K562 (cell line): Measurements from ENCODE around the gene CNOT10. TPM values are rescaled to one million over a fixed set of nuclear protein-coding genes. Genes with fewer than 3 reads are reported as not detected.
A peak's percentile ranks its signal among the peaks of the same experiment; 100 is the strongest.

Source experiments
- SFPQ ChIP-seq: fragments of 200-400 bp; formaldehyde crosslinking; IDR thresholded peaks from 2 replicates; pipeline ENCODE4 v1.6.1; 2017; ENCODE audit warnings: mild to moderate bottlenecking, low read depth, low read length, moderate library complexity
- SMAD1 ChIP-seq: fragments of 150-350 bp; IDR thresholded peaks from 2 replicates; pipeline ENCODE4 v1.6.1; 2014; ENCODE audit warnings: low read length, low read depth; ENCODE audit not compliant: partially characterized antibody
- SOX6 ChIP-seq: fragments of 450-650 bp; IDR thresholded peaks from 2 replicates; pipeline ENCODE4 v1.6.1; 2014; ENCODE audit warnings: mild to moderate bottlenecking
- TARDBP ChIP-seq: fragments of 450-650 bp; IDR thresholded peaks from 2 replicates; pipeline ENCODE4 v1.6.1; 2016
- ZBTB7A ChIP-seq: IDR thresholded peaks from 2 replicates; pipeline ENCODE4 v1.6.1; 2011; ENCODE audit warnings: low read depth, mild to moderate bottlenecking, low read length, moderate library complexity, borderline replicate concordance; ENCODE audit not compliant: control insufficient read depth
- polyA plus RNA-seq, 8 experiments: library from polyadenylated mRNA; depleted of rRNA in 4 of 8; stranded (reverse) in 5 of 8; unstranded in 3 of 8; fragments of >200 nt; fragmentation: Nextera tagmentation in 2 of 8; fragmentation: Illumina TruSeq in 1 of 8; extraction: Ambion mirVana in 2 of 8; extraction: Trizol in 1 of 8; gene quantifications; 2 replicates each; pipeline versions ENCODE4 v1.2.1 to v1.2.3, GENCODE V29; 2011 to 2014; ENCODE audit warnings: inconsistent platforms in 1 of 8, missing spikeins in 1 of 8
- total RNA-seq, 7 experiments: library from RNA; depleted of rRNA in 6 of 7; stranded (reverse); fragments of >200 nt in 6 of 7; fragmentation: Illumina TruSeq in 2 of 7; extraction: Trizol in 2 of 7; gene quantifications; 2 replicates each; pipeline versions ENCODE4 v1.2.1 to v1.2.3, GENCODE V29; 2011 to 2021; ENCODE audit warnings: low replicate concordance in 1 of 7
- TF ChIP-seq, protein P1 (sequence below): sonication (generic); formaldehyde crosslinking; IDR thresholded peaks from 2 replicates; pipeline ENCODE4 v1.8.0; 2023; ENCODE audit warnings: mild to moderate bottlenecking, missing genetic modification reagents
- TF ChIP-seq, protein P2 (sequence below): fragments of 250-450 bp; sonication (Bioruptor Pico); IDR thresholded peaks from 2 replicates; pipeline ENCODE4 v1.8.0; 2022; ENCODE audit warnings: inconsistent platforms
- TF ChIP-seq, protein P3 (sequence below), 2 experiments: fragments of 450-650 bp; formaldehyde crosslinking in 1 of 2; IDR thresholded peaks; 2 replicates each; pipeline versions ENCODE4 v1.4.0 to v1.6.1; 2014 to 2020; ENCODE audit warnings: mild to moderate bottlenecking in 2 of 2, borderline replicate concordance in 1 of 2, low read depth in 1 of 2

CNOT10 gene
- total and polyA plus RNA-seq, 9 of the 15 experiments (the other 6 are each of a cell fraction or from before 2014, with no cell fraction given) = 35.7 to 114 (median 81.9) TPM

DNA sequence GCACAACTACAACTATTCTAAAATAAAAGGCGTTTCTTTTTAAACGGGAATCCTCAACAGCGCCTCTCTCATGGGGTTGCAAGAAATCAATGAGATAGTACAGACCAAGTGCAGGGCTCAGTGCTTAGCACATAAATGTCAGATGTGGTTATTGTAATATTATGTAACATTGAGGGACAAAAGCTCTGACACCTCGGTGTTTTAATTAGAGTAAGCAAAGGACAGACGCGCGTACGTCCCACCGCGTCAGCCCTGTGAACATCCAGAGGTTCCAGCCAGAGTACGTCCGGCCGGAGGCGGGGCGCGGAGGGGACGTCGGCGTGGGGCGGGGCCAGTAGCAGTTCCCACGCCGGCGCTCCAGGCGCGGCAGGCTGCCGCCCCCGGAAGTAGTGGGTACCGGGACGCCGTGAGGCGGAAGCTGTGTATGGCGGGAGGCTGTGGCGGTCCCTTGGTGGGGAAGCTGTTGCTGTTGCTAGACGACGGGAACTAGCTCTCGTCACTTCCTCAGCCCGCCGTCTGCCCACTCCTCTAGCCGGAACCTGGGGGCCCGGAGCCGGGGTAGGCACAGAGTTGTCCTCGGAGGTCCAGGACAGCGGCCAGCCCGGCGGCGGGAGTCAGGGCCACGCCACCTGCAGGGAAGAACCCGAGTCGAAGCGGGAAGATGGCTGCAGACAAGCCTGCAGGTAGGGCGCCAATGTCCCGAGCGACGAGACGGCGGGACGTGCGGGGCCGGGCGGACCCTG, at the start of gene CNOT10 (continued):
- TF ChIP-seq, protein P1, sequence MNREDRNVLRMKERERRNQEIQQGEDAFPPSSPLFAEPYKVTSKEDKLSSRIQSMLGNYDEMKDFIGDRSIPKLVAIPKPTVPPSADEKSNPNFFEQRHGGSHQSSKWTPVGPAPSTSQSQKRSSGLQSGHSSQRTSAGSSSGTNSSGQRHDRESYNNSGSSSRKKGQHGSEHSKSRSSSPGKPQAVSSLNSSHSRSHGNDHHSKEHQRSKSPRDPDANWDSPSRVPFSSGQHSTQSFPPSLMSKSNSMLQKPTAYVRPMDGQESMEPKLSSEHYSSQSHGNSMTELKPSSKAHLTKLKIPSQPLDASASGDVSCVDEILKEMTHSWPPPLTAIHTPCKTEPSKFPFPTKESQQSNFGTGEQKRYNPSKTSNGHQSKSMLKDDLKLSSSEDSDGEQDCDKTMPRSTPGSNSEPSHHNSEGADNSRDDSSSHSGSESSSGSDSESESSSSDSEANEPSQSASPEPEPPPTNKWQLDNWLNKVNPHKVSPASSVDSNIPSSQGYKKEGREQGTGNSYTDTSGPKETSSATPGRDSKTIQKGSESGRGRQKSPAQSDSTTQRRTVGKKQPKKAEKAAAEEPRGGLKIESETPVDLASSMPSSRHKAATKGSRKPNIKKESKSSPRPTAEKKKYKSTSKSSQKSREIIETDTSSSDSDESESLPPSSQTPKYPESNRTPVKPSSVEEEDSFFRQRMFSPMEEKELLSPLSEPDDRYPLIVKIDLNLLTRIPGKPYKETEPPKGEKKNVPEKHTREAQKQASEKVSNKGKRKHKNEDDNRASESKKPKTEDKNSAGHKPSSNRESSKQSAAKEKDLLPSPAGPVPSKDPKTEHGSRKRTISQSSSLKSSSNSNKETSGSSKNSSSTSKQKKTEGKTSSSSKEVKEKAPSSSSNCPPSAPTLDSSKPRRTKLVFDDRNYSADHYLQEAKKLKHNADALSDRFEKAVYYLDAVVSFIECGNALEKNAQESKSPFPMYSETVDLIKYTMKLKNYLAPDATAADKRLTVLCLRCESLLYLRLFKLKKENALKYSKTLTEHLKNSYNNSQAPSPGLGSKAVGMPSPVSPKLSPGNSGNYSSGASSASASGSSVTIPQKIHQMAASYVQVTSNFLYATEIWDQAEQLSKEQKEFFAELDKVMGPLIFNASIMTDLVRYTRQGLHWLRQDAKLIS (CRISPR knock-in tag) = no peak
- TF ChIP-seq SOX6 (no peak; the same call in 1 of the 2 replicates), SFPQ (no peak), TARDBP (no peak), SMAD1 (peak; percentile 40), ZBTB7A (no peak; the same call in 1 of the 2 replicates)
- TF ChIP-seq, protein P2, sequence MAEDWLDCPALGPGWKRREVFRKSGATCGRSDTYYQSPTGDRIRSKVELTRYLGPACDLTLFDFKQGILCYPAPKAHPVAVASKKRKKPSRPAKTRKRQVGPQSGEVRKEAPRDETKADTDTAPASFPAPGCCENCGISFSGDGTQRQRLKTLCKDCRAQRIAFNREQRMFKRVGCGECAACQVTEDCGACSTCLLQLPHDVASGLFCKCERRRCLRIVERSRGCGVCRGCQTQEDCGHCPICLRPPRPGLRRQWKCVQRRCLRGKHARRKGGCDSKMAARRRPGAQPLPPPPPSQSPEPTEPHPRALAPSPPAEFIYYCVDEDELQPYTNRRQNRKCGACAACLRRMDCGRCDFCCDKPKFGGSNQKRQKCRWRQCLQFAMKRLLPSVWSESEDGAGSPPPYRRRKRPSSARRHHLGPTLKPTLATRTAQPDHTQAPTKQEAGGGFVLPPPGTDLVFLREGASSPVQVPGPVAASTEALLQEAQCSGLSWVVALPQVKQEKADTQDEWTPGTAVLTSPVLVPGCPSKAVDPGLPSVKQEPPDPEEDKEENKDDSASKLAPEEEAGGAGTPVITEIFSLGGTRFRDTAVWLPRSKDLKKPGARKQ (CRISPR knock-in tag) = no peak
- TF ChIP-seq, protein P3, sequence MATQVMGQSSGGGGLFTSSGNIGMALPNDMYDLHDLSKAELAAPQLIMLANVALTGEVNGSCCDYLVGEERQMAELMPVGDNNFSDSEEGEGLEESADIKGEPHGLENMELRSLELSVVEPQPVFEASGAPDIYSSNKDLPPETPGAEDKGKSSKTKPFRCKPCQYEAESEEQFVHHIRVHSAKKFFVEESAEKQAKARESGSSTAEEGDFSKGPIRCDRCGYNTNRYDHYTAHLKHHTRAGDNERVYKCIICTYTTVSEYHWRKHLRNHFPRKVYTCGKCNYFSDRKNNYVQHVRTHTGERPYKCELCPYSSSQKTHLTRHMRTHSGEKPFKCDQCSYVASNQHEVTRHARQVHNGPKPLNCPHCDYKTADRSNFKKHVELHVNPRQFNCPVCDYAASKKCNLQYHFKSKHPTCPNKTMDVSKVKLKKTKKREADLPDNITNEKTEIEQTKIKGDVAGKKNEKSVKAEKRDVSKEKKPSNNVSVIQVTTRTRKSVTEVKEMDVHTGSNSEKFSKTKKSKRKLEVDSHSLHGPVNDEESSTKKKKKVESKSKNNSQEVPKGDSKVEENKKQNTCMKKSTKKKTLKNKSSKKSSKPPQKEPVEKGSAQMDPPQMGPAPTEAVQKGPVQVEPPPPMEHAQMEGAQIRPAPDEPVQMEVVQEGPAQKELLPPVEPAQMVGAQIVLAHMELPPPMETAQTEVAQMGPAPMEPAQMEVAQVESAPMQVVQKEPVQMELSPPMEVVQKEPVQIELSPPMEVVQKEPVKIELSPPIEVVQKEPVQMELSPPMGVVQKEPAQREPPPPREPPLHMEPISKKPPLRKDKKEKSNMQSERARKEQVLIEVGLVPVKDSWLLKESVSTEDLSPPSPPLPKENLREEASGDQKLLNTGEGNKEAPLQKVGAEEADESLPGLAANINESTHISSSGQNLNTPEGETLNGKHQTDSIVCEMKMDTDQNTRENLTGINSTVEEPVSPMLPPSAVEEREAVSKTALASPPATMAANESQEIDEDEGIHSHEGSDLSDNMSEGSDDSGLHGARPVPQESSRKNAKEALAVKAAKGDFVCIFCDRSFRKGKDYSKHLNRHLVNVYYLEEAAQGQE (IDR thresholded peaks at IDR 0.05; ENCODE audit: borderline replicate concordance) = no peak
- TF ChIP-seq, protein P3 (CRISPR knock-in tag; IDR thresholded peaks at IDR 0.05; ENCODE audit: low read depth) = no peak
